Measurements from ENCODE around the gene LRRC8D. TPM values are rescaled to one million over a fixed set of nuclear protein-coding genes. Genes with fewer than 3 reads are reported as not detected.

LRRC8D gene
- total RNA-seq, 1 donor from 2014 or later = 33.9 TPM

DNA sequence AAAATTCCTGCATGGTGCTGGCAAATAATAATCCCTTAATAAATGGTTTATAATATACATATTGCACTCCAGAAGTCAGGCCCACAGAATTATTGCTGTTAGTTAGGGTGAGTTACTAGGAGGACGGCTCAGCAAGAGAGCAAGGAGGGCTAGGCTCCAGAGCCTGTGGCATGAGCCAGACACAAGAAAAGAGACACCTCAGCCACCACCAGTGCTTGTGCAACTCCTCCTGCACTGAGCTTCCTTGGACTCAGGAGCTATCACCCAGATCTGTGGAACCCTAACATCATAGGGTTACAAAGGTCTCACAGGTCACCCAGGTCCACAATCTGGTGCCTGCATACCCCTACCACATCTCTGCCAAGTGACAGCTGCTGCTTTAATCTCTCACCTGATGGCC, 12.8 kb upstream of the LRRC8D start:
- H3K9me3 Mint-ChIP-seq (ENCODE audit: unreplicated experiment) = no peaks in the 10 kb centered on the region
- H3K4me3 Mint-ChIP-seq (ENCODE audit: unreplicated experiment) = no peak overlapping the region
- peaks cover 5% of the 10 kb centered on the region for H3K4me1 Mint-ChIP-seq (ENCODE audit: unreplicated experiment)
- TF ChIP-seq, protein P1, sequence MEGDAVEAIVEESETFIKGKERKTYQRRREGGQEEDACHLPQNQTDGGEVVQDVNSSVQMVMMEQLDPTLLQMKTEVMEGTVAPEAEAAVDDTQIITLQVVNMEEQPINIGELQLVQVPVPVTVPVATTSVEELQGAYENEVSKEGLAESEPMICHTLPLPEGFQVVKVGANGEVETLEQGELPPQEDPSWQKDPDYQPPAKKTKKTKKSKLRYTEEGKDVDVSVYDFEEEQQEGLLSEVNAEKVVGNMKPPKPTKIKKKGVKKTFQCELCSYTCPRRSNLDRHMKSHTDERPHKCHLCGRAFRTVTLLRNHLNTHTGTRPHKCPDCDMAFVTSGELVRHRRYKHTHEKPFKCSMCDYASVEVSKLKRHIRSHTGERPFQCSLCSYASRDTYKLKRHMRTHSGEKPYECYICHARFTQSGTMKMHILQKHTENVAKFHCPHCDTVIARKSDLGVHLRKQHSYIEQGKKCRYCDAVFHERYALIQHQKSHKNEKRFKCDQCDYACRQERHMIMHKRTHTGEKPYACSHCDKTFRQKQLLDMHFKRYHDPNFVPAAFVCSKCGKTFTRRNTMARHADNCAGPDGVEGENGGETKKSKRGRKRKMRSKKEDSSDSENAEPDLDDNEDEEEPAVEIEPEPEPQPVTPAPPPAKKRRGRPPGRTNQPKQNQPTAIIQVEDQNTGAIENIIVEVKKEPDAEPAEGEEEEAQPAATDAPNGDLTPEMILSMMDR (IDR thresholded peaks at IDR 0.05; ENCODE audit: unreplicated experiment) = no peak
- no peak overlapping the region for H3K27ac Mint-ChIP-seq (ENCODE audit: unreplicated experiment)
- no peaks in the 10 kb centered on the region for H3K36me3 Mint-ChIP-seq (ENCODE audit: low read depth, unreplicated experiment)
- DNase-seq (ENCODE audit: low spot score) = no peak
- peaks cover 2% of the 10 kb centered on the region for H3K27me3 Mint-ChIP-seq (ENCODE audit: unreplicated experiment)

DNA sequence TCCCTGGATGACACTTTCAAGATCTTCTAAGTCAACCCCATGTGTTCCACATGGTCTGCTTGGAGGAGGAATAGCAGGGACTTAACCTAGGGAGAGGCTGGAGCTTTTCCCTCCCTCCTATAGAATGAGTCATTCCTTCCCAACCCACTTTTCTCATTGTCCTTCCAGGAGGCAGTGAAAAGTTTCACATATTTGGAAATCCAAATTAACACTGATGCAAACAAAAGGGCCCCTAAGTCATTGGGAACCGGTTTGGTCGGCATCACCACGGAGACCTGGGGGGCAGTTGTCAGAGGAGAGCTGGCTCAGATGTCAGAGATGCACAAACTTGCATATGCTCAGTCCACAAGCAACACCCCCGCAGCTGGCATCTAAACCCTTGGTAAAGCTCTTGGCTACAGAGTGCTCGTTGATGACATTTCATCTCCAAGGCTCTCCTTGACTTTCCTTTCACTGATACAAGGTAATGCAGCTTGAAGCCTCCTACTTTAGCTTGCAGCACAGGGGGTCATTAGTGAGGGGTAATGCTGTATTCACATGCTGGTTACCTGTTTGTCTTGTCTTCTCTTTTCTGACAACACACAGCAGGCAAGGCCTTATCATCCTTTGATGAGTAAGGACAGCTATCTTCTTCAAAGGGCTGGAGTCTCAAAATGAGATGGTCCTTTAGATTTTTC, 12.3 kb upstream of the LRRC8D start:
- TF ChIP-seq, protein P1 (IDR thresholded peaks at IDR 0.05; ENCODE audit: unreplicated experiment) = no peak
- H3K4me1 Mint-ChIP-seq (ENCODE audit: unreplicated experiment) = peaks cover 7% of the 10 kb centered on the region
- no peaks in the 10 kb centered on the region for H3K9me3 Mint-ChIP-seq (ENCODE audit: unreplicated experiment)
- no peak overlapping the region for H3K4me3 Mint-ChIP-seq (ENCODE audit: unreplicated experiment)
- DNase-seq (ENCODE audit: low spot score) = no peak
- peaks cover 2% of the 10 kb centered on the region for H3K27me3 Mint-ChIP-seq (ENCODE audit: unreplicated experiment)
- no peaks in the 10 kb centered on the region for H3K36me3 Mint-ChIP-seq (ENCODE audit: low read depth, unreplicated experiment)
- no peak overlapping the region for H3K27ac Mint-ChIP-seq (ENCODE audit: unreplicated experiment)

DNA sequence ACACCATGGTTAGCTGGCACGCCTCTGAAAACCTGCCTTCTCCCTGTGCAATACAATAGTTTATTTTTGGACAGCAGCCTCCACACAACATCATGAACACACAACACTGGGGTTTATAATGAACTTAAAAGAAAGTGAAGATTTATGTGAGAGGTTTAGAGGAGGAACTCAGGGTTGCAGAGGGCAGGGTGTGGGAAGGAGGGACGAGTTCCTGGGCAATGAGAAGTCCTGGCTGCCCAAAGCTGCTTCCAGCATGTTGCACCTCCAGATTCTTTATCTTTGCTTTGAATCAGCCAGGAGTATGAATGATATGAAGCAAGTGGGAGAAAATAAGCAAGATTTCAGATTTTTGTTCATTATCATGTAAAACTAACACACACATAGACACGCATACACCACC, 11.3 kb upstream of the LRRC8D start:
- H3K9me3 Mint-ChIP-seq (ENCODE audit: unreplicated experiment) = no peaks in the 10 kb centered on the region
- no peak overlapping the region for H3K4me3 Mint-ChIP-seq (ENCODE audit: unreplicated experiment)
- H3K4me1 Mint-ChIP-seq (ENCODE audit: unreplicated experiment) = peaks cover 7% of the 10 kb centered on the region
- TF ChIP-seq, protein P1 (IDR thresholded peaks at IDR 0.05; ENCODE audit: unreplicated experiment) = no peak
- no peak overlapping the region for H3K27ac Mint-ChIP-seq (ENCODE audit: unreplicated experiment)
- peaks cover 2% of the 10 kb centered on the region for H3K27me3 Mint-ChIP-seq (ENCODE audit: unreplicated experiment)
- no peak for DNase-seq (ENCODE audit: low spot score)
- no peaks in the 10 kb centered on the region for H3K36me3 Mint-ChIP-seq (ENCODE audit: low read depth, unreplicated experiment)

DNA sequence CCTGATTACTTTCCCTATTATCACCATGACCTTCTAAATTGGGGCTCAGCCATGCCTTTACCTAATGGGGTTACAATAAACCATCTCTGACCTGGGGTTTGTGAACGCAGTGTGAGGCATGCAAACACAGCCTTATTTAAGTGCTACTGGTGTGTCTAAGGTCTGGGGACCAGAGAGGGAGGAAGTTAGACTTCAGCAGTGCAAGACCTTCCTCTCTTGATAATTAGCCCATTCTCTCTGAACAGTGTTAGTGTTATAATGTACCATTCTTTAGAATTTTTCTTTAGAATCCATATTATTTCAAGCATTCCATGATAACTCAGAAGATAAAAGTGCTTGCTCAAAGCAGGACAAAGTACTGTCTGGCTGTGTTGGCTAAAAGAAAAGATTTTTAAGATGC, 10.5 kb upstream of the LRRC8D start:
- Mint-ChIP-seq H3K4me1 (ENCODE audit: unreplicated experiment) (peaks cover 7% of the 10 kb centered on the region), H3K4me3 (ENCODE audit: unreplicated experiment) (no peak overlapping the region), H3K9me3 (ENCODE audit: unreplicated experiment) (no peaks in the 10 kb centered on the region), H3K27ac (ENCODE audit: unreplicated experiment) (no peak overlapping the region), H3K27me3 (ENCODE audit: unreplicated experiment) (peaks cover 2% of the 10 kb centered on the region), H3K36me3 (ENCODE audit: low read depth, unreplicated experiment) (no peaks in the 10 kb centered on the region)
- DNase-seq (ENCODE audit: low spot score) = no peak
- TF ChIP-seq, protein P1 (IDR thresholded peaks at IDR 0.05; ENCODE audit: unreplicated experiment) = no peak

DNA sequence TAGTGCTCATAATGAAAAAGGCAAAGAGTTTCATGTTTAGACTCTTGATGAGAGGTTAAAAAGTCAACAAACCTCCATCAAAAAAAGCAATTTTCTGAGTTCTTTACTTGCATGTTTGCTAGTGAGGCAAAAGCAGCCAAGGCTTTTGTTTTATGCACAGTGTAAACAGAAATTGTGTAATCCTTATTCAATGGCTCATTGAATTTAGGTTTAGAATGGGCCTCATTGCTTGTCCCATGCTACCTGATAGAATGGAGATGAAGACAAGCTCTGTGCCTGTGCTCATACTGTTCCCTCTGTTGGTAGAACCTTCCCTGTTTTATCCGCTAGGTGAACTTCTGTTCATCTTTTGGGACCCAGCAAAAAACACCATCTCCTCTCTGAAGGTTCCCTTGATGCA, 10.0 kb upstream of the LRRC8D start:
- peaks cover 7% of the 10 kb centered on the region for H3K4me1 Mint-ChIP-seq (ENCODE audit: unreplicated experiment)
- TF ChIP-seq, protein P1 (IDR thresholded peaks at IDR 0.05; ENCODE audit: unreplicated experiment) = no peak
- DNase-seq (ENCODE audit: low spot score) = no peak
- peaks cover 2% of the 10 kb centered on the region for H3K27me3 Mint-ChIP-seq (ENCODE audit: unreplicated experiment)
- no peak overlapping the region for H3K27ac Mint-ChIP-seq (ENCODE audit: unreplicated experiment)
- H3K9me3 Mint-ChIP-seq (ENCODE audit: unreplicated experiment) = no peaks in the 10 kb centered on the region
- no peak overlapping the region for H3K4me3 Mint-ChIP-seq (ENCODE audit: unreplicated experiment)
- H3K36me3 Mint-ChIP-seq (ENCODE audit: low read depth, unreplicated experiment) = no peaks in the 10 kb centered on the region

Data from endothelial cell (in vitro differentiated cells).